Fibroblast of pulmonary artery (primary cell): ENCODE measurements around the gene ABHD16A.
A peak's percentile ranks its signal among the peaks of the same experiment; 100 is the strongest.

Experiments
- DNase-seq: peaks from one replicate; pipeline ENCODE4 v3.0.0-alpha.2; 2010; ENCODE audit warnings: low read depth
- H3K4me3 ChIP-seq: replicated peaks from 2 replicates; pipeline ENCODE4 v1.5.1; 2011; ENCODE audit warnings: low read depth, mild to moderate bottlenecking, control low read depth, low read length, moderate library complexity
- TF ChIP-seq, protein P1 (sequence below): IDR thresholded peaks from 2 replicates; pipeline ENCODE4 v1.5.1; 2011; ENCODE audit warnings: mild to moderate bottlenecking, control low read depth, low read length, inconsistent platforms; ENCODE audit errors: missing control alignments

Gene ABHD16A

DNA sequence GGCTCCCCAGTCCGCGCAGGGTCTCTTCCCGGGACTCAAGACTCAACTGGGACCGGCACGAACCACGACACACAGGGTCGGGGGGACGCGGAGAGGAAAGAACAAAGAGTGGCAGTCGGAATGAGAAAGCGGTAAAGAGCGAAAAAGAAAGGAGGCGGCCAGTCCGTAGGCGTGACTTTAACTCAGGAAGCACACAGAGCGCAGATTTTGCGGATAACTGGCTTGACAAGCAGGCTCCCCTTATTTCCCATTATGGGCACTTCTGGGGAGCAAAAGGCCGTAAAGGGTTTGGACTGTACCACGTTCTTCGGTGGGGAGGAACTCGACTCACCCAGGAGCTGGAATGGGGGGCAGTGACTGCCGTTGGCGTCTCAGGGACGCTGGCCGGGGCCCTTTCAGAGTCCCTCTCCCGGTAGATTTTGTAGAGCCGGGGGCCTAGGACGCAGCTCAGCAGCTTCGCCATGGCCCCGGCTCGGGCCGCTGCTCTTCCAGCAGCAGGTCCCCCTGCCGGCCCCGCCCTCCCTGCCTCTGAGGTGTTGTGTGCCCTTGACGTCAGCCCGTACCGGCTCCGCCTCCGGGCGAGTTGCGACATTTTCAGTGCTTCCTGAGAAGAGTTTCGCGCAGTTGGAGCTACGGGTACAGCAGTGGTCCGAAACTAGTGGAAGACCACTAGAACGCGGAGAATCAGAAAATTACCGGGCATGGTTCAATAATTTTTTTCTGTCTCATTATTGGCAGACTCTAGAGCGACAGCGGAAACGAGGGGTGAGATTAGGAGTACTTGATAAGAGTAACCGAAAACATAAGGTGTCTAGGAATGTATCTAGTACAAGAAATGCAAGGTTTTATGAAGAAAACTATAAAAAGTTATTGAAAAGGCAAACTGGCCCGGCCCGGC lies at the start of gene ABHD16A:
ABHD16A (minus strand) TSS at position 506 of the 898 bp plus-strand sequence; CDS start at position 463, 43 bp downstream.
- TF ChIP-seq, protein P1, sequence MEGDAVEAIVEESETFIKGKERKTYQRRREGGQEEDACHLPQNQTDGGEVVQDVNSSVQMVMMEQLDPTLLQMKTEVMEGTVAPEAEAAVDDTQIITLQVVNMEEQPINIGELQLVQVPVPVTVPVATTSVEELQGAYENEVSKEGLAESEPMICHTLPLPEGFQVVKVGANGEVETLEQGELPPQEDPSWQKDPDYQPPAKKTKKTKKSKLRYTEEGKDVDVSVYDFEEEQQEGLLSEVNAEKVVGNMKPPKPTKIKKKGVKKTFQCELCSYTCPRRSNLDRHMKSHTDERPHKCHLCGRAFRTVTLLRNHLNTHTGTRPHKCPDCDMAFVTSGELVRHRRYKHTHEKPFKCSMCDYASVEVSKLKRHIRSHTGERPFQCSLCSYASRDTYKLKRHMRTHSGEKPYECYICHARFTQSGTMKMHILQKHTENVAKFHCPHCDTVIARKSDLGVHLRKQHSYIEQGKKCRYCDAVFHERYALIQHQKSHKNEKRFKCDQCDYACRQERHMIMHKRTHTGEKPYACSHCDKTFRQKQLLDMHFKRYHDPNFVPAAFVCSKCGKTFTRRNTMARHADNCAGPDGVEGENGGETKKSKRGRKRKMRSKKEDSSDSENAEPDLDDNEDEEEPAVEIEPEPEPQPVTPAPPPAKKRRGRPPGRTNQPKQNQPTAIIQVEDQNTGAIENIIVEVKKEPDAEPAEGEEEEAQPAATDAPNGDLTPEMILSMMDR, result no peak
- H3K4me3 ChIP-seq, result peak within 1 kb of the TSS; percentile 97
- peak; percentile 99 for DNase-seq

DNA sequence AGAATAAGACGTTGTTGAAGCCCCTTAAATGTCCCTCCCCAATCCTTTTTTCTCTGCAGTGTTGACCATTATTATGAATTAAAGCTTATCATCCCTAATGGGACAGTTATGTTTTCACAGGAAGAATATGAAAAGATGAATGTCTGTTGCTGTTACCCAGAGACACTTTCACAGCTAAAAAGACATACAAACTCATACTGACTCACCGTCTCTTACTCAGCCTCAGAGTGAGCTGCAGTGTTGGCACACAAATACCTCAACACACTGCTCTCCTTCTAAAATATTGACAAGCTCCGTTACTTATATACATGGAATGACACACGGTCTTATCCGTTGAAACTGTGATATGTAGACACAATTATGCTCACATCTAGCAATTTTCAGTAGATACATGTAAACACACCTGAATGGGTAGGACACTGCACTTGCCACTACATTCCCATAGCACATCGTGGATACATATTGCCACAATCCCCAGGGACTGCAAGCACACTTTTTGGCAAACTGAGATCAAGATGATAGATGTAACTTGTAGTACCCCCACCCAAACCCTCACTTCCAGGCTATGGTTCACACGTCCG lies 49.7 kb upstream of the ABHD16A start:
- DNase-seq, result peak; percentile 63
- TF ChIP-seq, protein P1, result no peak
- H3K4me3 ChIP-seq, result no peak overlapping the region

DNA sequence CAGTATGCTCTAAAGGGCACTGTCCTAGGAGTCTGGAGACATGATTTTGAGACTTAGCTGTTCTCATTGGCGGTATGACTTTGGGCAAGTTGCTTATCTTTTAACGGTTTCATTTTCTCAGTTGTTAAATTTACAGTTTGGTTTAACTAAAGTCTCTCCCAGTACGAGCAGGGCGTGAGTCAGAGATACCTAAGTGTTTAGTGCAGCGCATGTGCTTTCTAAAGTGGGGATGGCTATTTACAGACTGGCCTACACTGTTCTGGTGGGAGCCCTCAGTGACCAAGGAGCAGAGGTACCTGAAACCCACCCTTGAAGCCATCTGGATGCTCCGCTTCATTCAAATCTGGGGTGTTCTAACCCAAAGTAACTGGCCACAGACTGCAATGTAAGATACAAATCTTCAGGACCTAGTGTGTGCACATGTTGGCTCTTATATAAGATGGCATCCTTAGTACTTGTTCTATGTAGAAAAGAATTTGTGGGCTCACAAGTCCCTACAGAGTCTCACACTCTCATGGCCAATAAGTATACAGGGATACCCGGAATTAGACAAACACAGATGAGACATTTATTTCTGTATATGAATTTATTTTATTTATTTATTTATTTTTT lies 47.4 kb upstream of the ABHD16A start:
- H3K4me3 ChIP-seq, result no peak overlapping the region
- no peak for DNase-seq
- TF ChIP-seq, protein P1, result no peak

DNA sequence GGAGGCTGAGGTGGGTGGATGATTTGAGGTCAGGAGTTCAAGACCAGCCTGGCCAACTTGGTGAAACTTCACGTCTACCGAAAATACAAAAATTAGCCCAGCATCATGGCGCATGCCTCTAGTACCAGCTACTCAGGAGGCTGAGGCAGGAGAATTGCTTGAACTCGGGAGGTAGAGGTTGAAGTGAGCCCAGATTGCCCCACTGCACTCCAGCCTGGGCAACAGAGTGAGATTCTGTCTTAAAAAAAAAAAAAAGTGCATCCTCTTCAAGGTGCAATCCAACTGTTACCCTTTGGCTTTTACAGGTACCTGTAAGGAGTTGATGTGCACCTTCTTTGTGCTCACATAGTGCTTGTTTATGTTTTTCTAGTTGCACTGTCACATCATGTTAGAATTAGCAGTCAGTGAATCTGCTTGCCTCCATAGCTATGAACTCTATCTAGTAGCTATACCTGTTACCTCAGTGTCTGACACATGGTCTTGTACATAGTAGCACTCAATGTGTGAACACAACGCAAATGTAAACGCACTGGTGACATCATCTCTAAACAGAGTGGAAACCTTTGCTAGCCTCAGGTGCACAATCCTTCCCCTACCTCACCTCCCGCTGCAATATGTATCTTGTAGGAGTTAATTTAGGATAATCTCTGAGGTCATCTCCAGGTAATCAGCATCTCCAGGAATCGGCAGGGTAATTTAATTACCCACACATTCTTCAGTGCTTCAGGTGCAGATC lies 46.3 kb upstream of the ABHD16A start:
- TF ChIP-seq, protein P1, result no peak
- H3K4me3 ChIP-seq, result no peak overlapping the region
- DNase-seq, result no peak

DNA sequence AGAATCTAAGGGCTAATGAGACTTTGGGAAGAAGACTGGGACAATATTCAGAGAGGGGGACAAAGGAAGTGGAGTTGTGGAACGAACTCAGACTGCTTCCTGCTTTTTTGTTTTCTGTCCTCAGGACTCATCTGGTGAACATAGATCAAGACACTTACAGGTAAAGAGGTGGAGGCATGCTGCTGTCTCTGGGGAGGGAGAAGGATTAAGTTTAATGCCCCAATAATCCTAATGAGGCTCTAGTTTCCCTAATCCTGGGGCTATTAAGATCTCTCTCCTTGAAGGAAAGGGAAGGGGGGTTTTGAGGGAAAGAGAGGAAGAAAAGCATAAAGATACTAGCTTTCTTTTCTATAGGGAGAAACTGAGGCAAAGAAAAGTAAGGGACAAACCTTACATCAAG lies 41.3 kb upstream of the ABHD16A start:
- no peak overlapping the region for H3K4me3 ChIP-seq
- TF ChIP-seq, protein P1, result no peak
- DNase-seq, result no peak

DNA sequence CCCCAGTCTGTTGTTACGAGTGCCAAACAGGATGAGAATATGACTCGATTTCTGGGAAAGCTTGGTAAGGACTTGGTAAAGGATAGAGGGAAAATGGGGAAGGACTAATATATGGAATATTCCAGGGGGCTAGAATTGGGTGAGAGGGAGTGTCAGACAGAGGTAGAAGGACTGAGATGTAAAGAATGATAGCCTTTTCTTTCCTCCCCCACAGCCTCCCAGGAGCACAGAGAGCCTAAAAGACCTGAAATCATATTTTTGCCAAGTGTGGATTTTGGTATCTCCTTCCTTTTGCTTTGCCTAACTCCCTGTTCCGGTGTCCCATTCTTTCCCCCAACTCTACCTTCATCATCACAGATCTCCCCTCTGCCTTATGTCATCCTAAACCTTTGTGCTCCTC lies 39.8 kb upstream of the ABHD16A start:
- DNase-seq, result no peak
- H3K4me3 ChIP-seq, result no peak overlapping the region
- TF ChIP-seq, protein P1, result no peak
